Islet of Langerhans (tissue), 1 donor: ENCODE data around the gene ZNF317.
A peak's percentile ranks its signal among the peaks of the same experiment; 100 is the strongest.

Experiments
- FAIRE-seq: peaks from one replicate; lab custom pipeline; 2011; peaks lifted over from hg19 to GRCh38; lab: Jason Lieb, UNC

The ZNF317 gene

GRCh38 chr19:9140159-9140874 is at the start of gene ZNF317:
Gene ZNF317, plus strand, starts transcription at chr19:9140397. Its CDS starts 15,620 bp downstream, at chr19:9156017.
- peak; percentile 70 for FAIRE-seq

- FAIRE-seq, result no peak
Observed at GRCh38 chr19:9107375-9107774, 32.8 kb upstream of the ZNF317 start, which contains the start of gene OR7G2. Gene OR7G2, minus strand, starts transcription at chr19:9107475. Its CDS starts 4,232 bp downstream, at chr19:9103243.

GRCh38 chr19:9109959-9110358 is 30.2 kb upstream of the ZNF317 start:
- FAIRE-seq, result no peak

GRCh38 chr19:9115307-9115813 is 24.8 kb upstream of the ZNF317 start, which contains the start of gene OR7G1:
Gene OR7G1, minus strand, starts transcription at chr19:9115763. Its CDS starts 0 bp downstream, at chr19:9115763.
- no peak for FAIRE-seq

GRCh38 chr19:9116547-9116946 is 23.6 kb upstream of the ZNF317 start:
- no peak for FAIRE-seq

GRCh38 chr19:9126900-9127405 is 13.2 kb upstream of the ZNF317 start, which contains the start of gene OR7G3:
Gene OR7G3, minus strand, starts transcription at chr19:9126950. Its CDS starts 0 bp downstream, at chr19:9126950.
- FAIRE-seq, result no peak

GRCh38 chr19:9128171-9128570 is 12.0 kb upstream of the ZNF317 start:
- no peak for FAIRE-seq

- FAIRE-seq, result no peak
Observed at GRCh38 chr19:9130965-9131364, 9.2 kb upstream of the ZNF317 start.

GRCh38 chr19:9132422-9132821 is 7.8 kb upstream of the ZNF317 start:
- no peak for FAIRE-seq

GRCh38 chr19:9139609-9140158 is 513 bp upstream of the ZNF317 start:
- peak; percentile 47 for FAIRE-seq

GRCh38 chr19:9144920-9145319 is 4.7 kb downstream of the ZNF317 start:
- no peak for FAIRE-seq

GRCh38 chr19:9146882-9147281 is 6.7 kb downstream of the ZNF317 start:
- no peak for FAIRE-seq

GRCh38 chr19:9148697-9149096 is 8.5 kb downstream of the ZNF317 start:
- no peak for FAIRE-seq

- no peak for FAIRE-seq
Observed at GRCh38 chr19:9149997-9150396, 9.8 kb downstream of the ZNF317 start.

- no peak for FAIRE-seq
Observed at GRCh38 chr19:9150650-9151049, 10.5 kb downstream of the ZNF317 start.

- no peak for FAIRE-seq
Observed at GRCh38 chr19:9151367-9151766, 11.2 kb downstream of the ZNF317 start.

- FAIRE-seq, result no peak
Observed at GRCh38 chr19:9155591-9155990, 15.4 kb downstream of the ZNF317 start.

- no peak for FAIRE-seq
Observed at GRCh38 chr19:9156304-9156703, 16.1 kb downstream of the ZNF317 start.

GRCh38 chr19:9159891-9160290 is 19.7 kb downstream of the ZNF317 start:
- no peak for FAIRE-seq

GRCh38 chr19:9161427-9161826 is 21.2 kb downstream of the ZNF317 start:
- FAIRE-seq, result no peak

GRCh38 chr19:9165261-9165660 is 25.1 kb downstream of the ZNF317 start:
- no peak for FAIRE-seq

GRCh38 chr19:9166846-9167245 is 26.6 kb downstream of the ZNF317 start:
- FAIRE-seq, result no peak

- no peak for FAIRE-seq
Observed at GRCh38 chr19:9171393-9171991, 31.3 kb downstream of the ZNF317 start.
